Measurements from ENCODE around the gene SMS. TPM values are rescaled to one million over a fixed set of nuclear protein-coding genes. Genes with fewer than 3 reads are reported as not detected.

Gene SMS
- polyA plus RNA-seq, 1 donor (not counting 4 experiments of a cell fraction or from before 2014, with no cell fraction given) = 142 TPM

- no peaks in the 10 kb centered on the region for H3K27me3 ChIP-seq (ENCODE audit: control insufficient read depth, extremely low read depth, insufficient read depth, low read length)
- dilution Hi-C loops (cut with MboI; ENCODE audit: extremely low pct_ligation_motif_present, low sequenced_read_pairs) = no loop called here
- H3K4me2 ChIP-seq (ENCODE audit: control insufficient read depth, extremely low read depth, insufficient read depth, low read depth, low read length) = no peak overlapping the region
- no peaks in the 10 kb centered on the region for H3K4me1 ChIP-seq (ENCODE audit: control insufficient read depth, extremely low read depth, insufficient read depth, low read length)
- H2AFZ ChIP-seq (ENCODE audit: control insufficient read depth, low read length) = no peak overlapping the region
- no peak for FAIRE-seq
- no peak overlapping the region for H3K9ac ChIP-seq (ENCODE audit: control insufficient read depth, extremely low read depth, insufficient read depth, low read length)
- no peaks in the 10 kb centered on the region for H3K79me2 ChIP-seq (ENCODE audit: control insufficient read depth, insufficient read depth, low read length)
- no peaks in the 10 kb centered on the region for H3K36me3 ChIP-seq (ENCODE audit: control insufficient read depth in 2 of 2, extremely low read depth in 1 of 2, insufficient read depth in 2 of 2, low read length in 2 of 2)
- no peaks in the 10 kb centered on the region for H4K20me1 ChIP-seq (ENCODE audit: control insufficient read depth, extremely low read depth, insufficient read depth, low read length)
- no peak overlapping the region for H3K4me3 ChIP-seq (ENCODE audit: control insufficient read depth in 2 of 3, extremely low read depth in 1 of 3, insufficient read depth in 2 of 3, low read depth in 1 of 3, low read length in 3 of 3)
- TF ChIP-seq CTCF (optimal IDR thresholded peaks at IDR 0.05 in 1 of 3, IDR thresholded peaks at IDR 0.05 in 1 of 3, conservative IDR thresholded peaks at IDR 0.05 in 1 of 3; ENCODE audit: extremely low read depth in 1 of 3, insufficient read depth in 2 of 3, low read length in 3 of 3) (no peak), EZH2 (IDR thresholded peaks at IDR 0.05; ENCODE audit: low read length) (no peak)
- no peaks in the 10 kb centered on the region for H3K9me3 ChIP-seq (ENCODE audit: control insufficient read depth, low read depth, low read length)
- no peaks in the 10 kb centered on the region for H3K9me1 ChIP-seq (ENCODE audit: control insufficient read depth, extremely low read depth, insufficient read depth, low read length)
- DNase-seq (ENCODE audit: low read depth, low spot score) = no peak
- H3K27ac ChIP-seq (ENCODE audit: control insufficient read depth, insufficient read depth, low read length) = no peak overlapping the region
Measured at GRCh38 chrX:22032506-22032905, 92.0 kb downstream of the SMS start.

GRCh38 chrX:22033818-22034217 is 93.3 kb downstream of the SMS start:
- TF ChIP-seq CTCF (optimal IDR thresholded peaks at IDR 0.05 in 1 of 3, IDR thresholded peaks at IDR 0.05 in 1 of 3, conservative IDR thresholded peaks at IDR 0.05 in 1 of 3; ENCODE audit: extremely low read depth in 1 of 3, insufficient read depth in 2 of 3, low read length in 3 of 3) (no peak), EZH2 (IDR thresholded peaks at IDR 0.05; ENCODE audit: low read length) (no peak)
- Histone ChIP-seq H3K36me3 (ENCODE audit: control insufficient read depth in 2 of 2, extremely low read depth in 1 of 2, insufficient read depth in 2 of 2, low read length in 2 of 2) (no peaks in the 10 kb centered on the region), H2AFZ (ENCODE audit: control insufficient read depth, low read length) (no peak overlapping the region), H3K9ac (ENCODE audit: control insufficient read depth, extremely low read depth, insufficient read depth, low read length) (no peak overlapping the region), H3K4me1 (ENCODE audit: control insufficient read depth, extremely low read depth, insufficient read depth, low read length) (no peaks in the 10 kb centered on the region), H3K79me2 (ENCODE audit: control insufficient read depth, insufficient read depth, low read length) (no peaks in the 10 kb centered on the region), H3K4me3 (ENCODE audit: control insufficient read depth in 2 of 3, extremely low read depth in 1 of 3, insufficient read depth in 2 of 3, low read depth in 1 of 3, low read length in 3 of 3) (no peak overlapping the region), H4K20me1 (ENCODE audit: control insufficient read depth, extremely low read depth, insufficient read depth, low read length) (no peaks in the 10 kb centered on the region), H3K4me2 (ENCODE audit: control insufficient read depth, extremely low read depth, insufficient read depth, low read depth, low read length) (no peak overlapping the region), H3K27ac (ENCODE audit: control insufficient read depth, insufficient read depth, low read length) (no peak overlapping the region), H3K9me1 (ENCODE audit: control insufficient read depth, extremely low read depth, insufficient read depth, low read length) (no peaks in the 10 kb centered on the region), H3K9me3 (ENCODE audit: control insufficient read depth, low read depth, low read length) (no peaks in the 10 kb centered on the region), H3K27me3 (ENCODE audit: control insufficient read depth, extremely low read depth, insufficient read depth, low read length) (no peaks in the 10 kb centered on the region)
- no peak for FAIRE-seq
- dilution Hi-C loops (cut with MboI; ENCODE audit: extremely low pct_ligation_motif_present, low sequenced_read_pairs) = no loop called here
- DNase-seq (ENCODE audit: low read depth, low spot score) = no peak
